ENCODE results near the gene SDHA.

DNA sequence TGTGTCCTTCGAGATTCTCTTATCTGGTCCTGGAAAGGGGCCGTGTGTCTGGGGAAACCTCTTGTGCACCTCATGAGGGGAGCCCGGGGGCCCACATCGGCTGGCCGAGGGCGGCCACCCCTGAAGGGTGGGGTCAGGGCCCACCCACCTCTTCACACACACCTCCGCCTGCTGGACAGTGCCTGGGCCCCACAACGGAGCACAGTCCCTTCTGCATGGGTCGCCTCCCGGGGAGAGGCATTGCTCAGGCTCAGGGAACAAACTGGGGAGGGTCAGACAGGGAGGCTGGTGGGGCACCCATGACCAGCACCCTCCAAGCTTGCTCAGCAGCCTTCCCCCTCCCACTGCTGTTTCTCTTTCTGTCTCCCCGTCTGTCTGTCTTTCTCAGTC is 28.1 kb upstream of the SDHA start:
- TF ChIP-seq POLR2A (IDR thresholded peaks at IDR 0.05): no peak
- TF ChIP-seq, protein P1, sequence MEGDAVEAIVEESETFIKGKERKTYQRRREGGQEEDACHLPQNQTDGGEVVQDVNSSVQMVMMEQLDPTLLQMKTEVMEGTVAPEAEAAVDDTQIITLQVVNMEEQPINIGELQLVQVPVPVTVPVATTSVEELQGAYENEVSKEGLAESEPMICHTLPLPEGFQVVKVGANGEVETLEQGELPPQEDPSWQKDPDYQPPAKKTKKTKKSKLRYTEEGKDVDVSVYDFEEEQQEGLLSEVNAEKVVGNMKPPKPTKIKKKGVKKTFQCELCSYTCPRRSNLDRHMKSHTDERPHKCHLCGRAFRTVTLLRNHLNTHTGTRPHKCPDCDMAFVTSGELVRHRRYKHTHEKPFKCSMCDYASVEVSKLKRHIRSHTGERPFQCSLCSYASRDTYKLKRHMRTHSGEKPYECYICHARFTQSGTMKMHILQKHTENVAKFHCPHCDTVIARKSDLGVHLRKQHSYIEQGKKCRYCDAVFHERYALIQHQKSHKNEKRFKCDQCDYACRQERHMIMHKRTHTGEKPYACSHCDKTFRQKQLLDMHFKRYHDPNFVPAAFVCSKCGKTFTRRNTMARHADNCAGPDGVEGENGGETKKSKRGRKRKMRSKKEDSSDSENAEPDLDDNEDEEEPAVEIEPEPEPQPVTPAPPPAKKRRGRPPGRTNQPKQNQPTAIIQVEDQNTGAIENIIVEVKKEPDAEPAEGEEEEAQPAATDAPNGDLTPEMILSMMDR (IDR thresholded peaks at IDR 0.05): no peak
